Ammon's horn (tissue), 1 donor: ENCODE measurements around the gene TMEM45A.
"Not testable (repeated sequence)": the region's sequence is repeated elsewhere in the genome, so short reads cannot be mapped to it uniquely, and the experiment has no call there.

Experiments
- DNase-seq: peaks from one replicate; pipeline ENCODE4 v3.0.0-alpha.2; 2016; ENCODE audit warnings: low spot score

The TMEM45A gene

GRCh38 chr3:100486808-100487207 lies 5.6 kb upstream of the TMEM45A start:
- no peak for DNase-seq

DNA sequence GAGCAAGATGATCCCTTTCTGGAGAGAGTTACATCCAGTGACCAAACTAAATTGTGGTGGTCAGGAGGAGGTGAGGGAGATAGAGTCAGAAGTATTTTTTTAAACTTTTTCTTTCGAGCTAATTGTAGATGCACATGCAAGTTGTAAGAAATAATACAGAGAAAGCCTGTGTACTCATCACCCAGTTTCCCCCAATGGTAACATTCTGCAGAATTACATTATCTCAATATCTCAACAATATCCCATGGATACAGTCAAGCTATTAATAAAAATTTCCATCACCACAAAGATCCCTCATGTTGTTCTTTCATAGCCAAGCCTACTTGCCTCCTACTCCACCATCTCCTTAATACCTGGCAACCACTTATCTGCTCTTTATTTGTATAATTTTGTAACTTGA lies 3.3 kb upstream of the TMEM45A start:
- DNase-seq = no peak

DNA sequence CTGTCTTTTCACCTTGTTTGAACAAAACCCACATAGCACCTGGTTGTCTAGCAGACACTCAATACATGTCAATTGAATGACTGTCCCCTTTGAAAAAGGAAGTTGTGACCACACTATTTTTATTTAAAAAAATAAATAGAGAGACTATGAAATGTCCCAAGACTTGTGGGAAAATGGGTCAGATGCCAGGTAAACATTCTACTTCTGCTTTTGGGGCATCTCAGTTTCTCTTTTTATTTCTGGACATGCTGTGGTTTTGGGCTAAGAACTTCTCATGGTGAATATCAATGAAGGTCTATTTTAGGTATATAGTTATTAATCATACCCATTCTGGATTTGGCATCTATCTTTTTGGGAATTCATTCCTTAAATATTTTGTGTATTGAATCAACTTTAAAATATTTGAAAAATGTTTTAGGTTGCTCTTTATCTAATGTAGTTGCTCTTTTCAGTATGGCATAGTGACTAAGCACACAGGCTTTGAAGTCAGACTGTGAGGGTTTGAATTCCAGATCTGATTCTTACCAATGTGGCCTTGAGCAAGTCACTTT lies 4.4 kb downstream of the TMEM45A start:
- no peak for DNase-seq

DNA sequence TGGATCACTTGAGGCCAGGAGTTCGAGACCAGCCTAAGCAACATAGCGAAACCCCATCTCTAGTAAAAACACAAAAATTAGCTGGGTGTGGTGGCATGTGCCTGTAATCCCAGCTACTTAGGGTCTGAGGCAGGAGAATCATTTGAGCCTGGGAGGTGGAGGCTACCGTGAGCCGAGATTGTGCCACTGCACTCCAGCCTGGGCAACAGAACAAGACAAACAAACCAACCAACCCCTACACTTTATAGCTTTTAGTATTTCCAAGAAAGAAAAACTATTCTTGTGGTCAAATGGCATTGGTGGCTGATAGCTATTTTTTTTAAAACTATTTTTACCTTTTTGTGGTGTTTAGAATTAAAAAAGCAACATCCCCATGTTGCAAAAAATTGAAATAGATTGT lies 7.2 kb downstream of the TMEM45A start:
- DNase-seq = no peak

- no peak for DNase-seq
These were observed 8.0 kb downstream of the TMEM45A start for GRCh38 chr3:100500320-100500880.

GRCh38 chr3:100503448-100503847 lies 11.0 kb downstream of the TMEM45A start:
- DNase-seq = no peak

DNA sequence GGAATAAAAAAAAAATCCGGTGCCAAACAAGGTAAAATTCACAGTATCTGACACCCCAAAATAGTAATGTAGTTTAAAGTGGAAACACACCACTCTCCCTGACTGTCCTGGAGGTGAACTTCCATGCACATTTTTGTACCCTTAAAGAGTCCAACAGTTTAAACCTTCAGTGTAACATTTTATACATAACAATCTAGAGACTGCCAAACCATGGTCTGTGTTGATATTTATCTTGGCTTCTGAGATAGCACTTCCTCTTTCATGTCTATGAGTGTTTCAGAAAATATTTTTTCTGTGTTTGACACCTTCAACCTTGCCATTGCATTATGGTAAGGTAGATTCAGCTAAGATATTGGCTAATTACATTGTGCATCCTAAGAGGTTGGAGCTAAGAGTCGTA lies 13.9 kb downstream of the TMEM45A start:
- no peak for DNase-seq

- DNase-seq = not testable (repeated sequence)
These were observed 17.4 kb downstream of the TMEM45A start for GRCh38 chr3:100509818-100510217.

DNA sequence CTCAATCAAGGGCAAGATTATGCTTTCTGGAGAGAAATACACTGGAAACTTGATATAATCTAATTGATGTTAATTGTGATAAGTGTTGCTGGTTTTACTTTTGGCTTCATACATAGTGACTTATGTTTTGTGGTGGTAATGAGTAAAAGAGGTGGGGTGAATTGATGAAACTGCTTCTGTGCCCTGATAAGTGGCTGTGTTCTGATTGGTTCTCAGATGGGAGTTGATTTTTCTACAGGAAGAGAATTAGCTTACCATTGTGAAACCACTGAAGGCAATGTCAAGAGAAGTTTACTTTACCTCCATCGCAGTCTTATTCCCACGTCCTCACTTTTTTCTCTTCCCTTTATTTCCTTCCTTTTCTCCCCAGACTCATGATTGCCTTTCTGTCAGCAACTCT lies 23.8 kb downstream of the TMEM45A start:
- DNase-seq = no peak

- no peak for DNase-seq
These were observed 24.4 kb downstream of the TMEM45A start for GRCh38 chr3:100516838-100517237.

DNA sequence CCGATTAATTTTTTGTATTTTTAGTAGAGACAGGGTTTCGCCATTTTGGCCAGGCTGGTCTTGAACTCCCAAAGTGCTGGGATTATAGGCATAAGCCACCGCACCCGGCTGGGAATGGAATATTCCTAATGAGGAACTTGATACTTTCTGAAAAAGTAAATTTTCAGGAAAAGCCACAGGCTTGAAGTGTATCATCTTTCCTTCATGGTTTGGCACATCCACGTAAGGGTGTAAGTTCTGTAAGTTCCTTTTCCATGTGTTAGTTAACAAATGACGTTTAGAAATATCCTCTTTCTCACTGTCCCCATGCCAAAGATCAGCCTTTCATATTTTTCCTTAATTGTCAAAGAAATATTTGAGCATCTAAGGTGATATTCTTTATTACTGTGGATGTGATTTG lies 24.9 kb downstream of the TMEM45A start:
- DNase-seq = no peak

GRCh38 chr3:100518244-100518643 lies 25.8 kb downstream of the TMEM45A start:
- no peak for DNase-seq

GRCh38 chr3:100518983-100519382 lies 26.6 kb downstream of the TMEM45A start:
- DNase-seq = no peak

DNA sequence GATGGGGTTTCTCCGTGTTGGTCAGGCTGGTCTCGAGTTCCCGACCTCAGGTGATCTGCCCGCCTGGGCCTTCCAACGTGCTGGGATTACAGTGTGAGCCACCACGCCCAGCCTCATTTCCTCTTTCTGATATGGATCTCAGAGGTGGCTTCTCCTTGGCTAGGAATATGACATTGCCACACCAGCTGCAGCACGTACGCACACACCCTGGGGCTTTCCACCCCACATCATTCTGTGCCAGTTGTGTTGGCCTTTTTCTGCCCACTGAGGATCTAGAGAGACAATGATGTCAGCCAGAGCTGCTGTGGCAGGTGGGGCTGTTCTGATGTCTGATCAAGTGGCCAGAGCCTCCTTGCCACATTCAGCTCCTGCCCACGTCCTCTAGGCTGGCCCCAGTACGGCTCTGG lies 29.0 kb downstream of the TMEM45A start:
- DNase-seq = no peak

- DNase-seq = no peak
These were observed 29.7 kb downstream of the TMEM45A start for GRCh38 chr3:100522125-100522524.

DNA sequence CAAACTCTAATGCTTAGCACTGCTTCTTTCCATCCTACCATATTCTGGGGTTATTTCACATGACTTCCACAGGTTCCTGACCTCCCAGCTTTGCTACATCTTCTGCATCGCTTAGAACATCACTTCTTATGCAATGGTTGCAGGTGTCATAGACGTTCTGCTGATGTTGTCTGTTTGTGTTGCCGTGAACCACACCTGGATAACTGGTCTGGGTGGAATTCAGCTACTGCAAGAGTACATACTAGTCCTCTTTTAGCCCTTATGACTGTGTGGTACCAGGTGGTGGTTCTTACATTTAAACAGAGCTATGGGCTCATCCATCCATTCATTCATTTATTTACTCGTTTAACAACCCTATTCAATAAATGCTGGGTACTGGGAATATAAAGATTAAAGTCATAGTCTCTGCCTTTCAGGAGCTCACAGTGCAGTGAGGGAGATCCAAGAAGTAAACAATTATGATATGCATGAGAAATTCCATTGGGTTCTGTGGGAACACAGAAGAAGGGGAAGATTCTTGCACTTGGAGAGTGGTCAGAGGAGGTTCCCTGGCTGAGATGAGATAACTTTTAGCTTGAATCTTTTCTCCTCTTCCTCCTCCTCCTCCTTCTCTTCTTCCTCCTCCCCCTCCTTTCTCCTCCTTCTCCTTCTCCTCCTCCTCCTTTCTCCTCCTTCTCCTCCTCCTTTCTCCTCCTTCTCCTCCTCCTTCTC lies 30.8 kb downstream of the TMEM45A start:
- DNase-seq = no peak

- no peak for DNase-seq
These were observed 33.6 kb downstream of the TMEM45A start for GRCh38 chr3:100525753-100526612.

- DNase-seq = no peak
These were observed 34.4 kb downstream of the TMEM45A start for GRCh38 chr3:100526613-100527346.

DNA sequence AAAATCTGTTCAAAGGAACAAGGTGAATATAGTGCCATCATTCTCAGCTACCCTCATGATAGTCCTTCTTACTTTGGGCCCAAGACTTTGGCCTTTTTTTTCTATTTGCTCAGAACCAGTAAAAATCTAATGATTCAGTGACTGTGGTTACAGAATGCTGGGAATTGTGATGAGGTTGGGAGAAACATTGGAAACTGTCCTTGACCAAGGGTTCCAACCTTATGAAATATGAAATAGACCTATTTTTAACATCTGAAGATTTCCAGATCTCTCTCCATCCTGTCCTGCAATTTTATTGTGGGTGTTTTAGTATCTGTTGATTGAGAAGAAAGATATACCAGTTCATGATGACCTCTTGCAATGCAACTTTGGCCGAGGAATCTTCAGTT lies 34.9 kb downstream of the TMEM45A start:
- DNase-seq = no peak

DNA sequence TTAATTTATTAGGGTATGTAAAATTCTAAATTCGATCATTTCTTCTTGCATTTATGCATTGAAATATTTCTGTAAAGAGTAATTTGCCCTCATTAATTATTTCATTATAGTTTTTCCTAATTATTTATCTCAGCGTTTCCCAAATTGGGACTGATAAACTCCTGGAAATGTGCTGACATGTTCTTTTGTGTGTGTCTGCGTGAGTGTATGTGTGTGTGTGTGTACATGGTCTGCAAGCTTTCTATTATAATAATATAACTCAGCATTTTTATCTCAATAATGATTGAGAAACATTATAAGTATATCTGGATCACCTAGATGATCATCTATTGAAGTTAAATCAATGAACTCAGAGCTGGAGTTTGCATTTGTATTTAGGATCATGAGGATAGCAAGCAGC lies 38.7 kb downstream of the TMEM45A start:
- DNase-seq = no peak

DNA sequence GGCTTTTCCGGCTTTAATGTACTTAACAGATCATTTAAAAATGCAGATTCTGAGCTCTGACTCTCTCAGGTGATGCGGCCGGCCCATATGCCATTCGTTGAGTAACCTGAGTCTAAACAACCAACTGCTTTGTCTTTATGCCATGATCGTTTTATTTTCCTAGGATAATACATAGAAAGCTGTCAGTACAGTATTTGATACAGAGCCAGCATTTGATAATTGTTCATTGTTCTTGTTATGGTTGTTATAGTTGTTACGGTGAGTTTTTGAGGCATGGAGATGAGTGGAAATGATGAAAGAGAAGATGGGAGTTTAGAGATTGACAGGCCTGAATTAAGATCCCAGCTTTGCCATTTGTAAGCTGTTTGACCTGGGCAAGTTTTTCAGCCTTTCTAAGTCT lies 40.0 kb downstream of the TMEM45A start:
- DNase-seq = no peak

- DNase-seq = no peak
These were observed 40.8 kb downstream of the TMEM45A start for GRCh38 chr3:100533176-100533575.
